T follicular helper cell (primary cell): ENCODE results near the gene RNF125.

Experiments
- DNase-seq: peaks from one replicate; pipeline ENCODE4 v3.0.0-alpha.2; 2020; ENCODE audit warnings: low read depth

RNF125 gene

DNA sequence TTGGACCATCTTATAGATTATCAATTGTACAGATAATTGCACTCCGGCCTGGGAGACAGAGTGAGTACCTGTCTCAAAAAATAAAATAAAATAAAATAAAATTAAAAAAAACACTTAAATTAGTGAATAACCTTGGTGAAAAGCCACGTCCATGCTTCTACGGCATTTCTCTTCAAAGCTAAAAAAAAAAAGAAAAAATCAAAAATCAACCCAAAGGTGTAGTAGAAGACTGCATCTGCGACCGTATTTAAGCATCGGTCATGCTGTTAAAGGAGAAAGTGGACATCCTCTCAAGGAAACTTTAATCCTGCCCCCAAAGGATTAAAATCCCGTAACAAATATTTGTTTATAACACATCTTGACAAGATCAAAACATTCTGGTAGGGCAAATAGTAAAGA, 72.7 kb downstream of the RNF125 start:
- no peak for DNase-seq

DNA sequence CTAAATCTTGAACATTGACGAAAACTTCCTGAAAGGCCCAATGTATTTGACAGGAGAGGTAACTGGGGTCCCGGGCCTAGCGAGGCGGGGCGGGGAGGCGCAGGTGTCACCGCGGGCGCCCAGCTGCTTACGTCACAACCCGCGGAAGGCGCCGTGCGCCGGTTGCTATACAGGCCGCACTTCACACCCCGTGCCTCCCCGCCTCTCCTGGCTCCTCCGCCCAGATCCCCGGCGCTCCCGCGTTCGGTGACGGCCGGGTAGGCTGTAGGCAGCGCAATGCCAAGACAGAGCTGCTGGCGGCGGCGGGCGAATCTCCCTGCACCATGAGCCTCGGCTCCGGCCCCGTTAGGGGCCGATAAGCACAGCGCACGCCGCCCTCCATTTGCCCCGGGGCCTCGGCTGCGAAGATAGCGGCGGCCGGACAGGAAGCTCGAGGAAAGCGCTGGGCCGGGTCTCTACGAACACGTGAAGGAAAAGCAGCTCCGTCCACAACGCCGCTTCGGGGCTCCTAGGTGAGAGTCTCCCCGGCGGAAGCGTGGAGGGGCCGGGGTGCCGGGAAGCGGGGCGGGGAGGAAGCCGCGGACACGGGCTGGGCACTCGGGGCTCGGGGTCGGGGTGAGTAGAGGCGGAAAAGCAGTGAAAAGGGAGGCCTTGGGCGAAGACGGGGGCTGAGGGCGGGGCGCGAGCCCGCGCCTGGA, 73.2 kb downstream of the RNF125 start, which contains the start of gene RNF138:
Gene RNF138 (plus strand): TSS at position 151 of the 698 bp plus-strand sequence. CDS start 903 bp downstream, outside the sequence.
- peak; percentile 85 for DNase-seq

DNA sequence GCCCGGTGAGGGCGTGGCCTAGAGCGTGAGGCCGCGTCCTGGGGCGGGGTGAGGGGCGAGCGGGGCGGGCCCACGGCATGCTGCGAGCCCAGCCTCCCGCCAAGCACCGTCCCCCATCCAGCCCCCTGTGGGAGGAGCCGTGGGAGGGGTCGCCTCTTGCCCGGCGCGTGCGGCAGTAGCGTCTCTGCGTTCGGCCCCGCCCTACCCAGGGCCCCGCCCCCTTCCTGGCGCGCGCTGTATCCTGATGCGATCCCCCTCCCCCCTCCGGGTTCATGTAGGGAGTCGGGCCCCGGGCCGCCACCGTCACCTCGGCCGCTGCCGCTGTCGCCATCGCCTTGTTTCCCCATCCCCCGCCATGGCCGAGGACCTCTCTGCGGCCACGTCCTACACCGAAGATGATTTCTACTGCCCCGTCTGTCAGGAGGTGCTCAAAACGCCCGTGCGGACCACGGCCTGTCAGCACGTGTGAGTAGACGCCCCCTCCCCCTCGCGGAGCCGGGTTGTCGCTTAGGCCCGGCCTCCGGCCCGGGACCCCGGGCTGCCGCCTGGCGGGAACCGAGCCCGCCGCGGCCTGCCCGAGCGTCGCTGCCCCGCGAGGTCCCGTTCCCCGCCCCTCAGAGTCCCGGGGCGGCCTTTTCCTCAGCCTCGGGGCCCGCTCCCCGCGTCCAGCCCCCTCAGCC, 73.9 kb downstream of the RNF125 start:
- peak; percentile 100 for DNase-seq

DNA sequence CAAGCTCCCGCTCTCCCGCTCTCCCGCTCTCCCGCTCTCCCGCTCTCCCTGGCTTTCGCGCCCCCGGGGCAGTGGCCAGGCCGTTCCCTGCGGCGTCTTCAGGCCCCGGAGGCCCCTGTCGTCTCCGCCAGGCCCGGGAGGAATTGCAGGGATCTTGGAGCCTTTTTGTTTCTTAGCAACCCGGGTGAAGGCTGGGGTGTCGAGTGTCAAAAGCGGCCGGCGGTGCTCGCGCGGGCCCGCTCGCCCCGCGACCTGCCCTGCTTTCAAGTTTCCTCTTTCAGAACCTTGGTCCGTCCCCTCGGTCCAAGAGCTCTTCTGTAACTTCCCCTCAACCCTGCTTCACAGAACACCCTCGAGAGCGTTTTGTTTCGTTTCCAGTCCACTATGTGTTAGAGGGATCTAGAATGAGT, 74.5 kb downstream of the RNF125 start:
- DNase-seq, result no peak

DNA sequence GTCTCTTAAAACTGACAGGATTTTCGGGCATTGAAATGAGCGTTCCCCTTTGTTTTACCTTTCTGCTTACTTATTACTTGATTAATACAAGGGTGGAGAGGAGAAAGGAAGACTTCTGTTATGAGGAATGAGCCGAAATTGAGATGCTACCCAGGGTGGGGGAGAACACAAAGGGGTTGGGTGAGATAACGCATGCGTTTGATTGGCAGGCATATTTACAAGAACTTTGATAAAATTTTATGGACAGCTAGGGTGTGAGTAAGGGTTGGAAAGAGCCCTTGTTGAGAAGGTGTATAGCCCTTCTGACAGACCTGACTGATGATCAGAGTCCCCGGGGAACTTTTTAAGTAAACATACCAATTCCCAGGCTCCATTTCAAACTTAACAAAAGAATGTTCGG, 74.9 kb downstream of the RNF125 start:
- no peak for DNase-seq

DNA sequence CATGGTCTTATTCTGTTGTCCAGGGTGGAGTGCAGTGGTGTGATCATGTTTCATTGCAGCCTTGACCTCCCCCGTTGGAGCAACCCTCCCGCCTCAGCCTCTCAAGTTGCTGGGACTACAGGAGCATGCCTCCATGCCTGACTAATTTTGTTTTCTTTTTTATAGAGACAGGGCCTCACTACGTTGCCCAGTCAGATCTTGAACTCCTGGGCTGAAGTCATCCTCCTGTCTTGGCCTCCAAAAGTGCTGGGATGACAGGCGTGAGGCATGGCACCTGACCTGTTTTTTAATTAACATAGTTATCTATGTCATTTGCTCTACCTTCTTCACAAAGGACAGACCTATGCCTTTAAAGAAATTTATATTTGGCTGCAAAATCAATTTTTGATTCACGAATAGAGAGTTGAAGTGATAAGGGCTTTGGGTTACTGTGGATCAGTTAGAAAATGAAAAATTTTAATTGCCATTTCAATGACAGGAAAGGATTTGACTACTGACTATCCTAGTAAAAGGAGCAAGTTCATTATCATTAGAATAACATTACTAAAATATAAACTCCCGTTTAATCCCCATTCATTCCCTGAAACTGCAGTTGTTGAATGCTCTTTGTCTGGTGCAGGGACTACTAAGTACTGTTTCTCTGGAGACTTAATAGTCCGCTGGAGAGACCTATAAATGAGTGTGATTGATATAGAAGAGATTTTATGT, 76.7 kb downstream of the RNF125 start:
- no peak for DNase-seq

DNA sequence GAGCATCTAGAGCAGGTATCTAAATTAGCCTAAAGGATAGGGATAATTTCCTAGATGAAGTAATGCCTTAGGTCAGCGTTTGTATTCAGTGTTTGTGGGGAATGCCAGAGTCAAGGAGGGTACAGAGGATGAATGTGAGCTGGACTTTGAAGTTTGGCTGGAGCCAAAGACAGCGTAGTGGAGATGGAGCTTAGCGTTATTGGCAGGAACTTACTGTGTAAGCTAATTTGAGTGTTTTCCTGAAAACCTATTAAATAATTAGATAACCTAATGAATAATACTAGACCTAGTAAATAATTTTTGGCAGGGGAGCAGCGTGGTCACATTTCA, 77.2 kb downstream of the RNF125 start:
- DNase-seq, result no peak

DNA sequence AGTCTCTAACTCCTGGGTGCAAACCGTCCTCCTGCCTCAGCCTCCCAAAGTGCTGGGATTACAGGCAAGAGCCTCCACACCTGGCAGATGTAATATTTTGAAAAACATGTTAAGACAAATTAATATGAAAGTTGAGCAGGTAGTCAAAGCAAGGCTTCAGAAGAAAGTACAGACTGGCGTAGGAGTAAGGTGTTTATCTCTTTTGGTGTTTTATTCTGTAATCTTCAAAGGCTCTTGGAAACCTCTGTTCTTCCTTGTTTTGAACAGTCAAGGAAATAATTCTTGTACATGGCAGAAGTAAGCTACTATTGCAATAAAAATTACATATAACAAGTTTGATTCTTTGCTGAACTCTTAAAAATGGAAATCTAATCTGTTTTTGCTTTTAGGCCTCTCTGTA, 78.3 kb downstream of the RNF125 start:
- no peak for DNase-seq

DNA sequence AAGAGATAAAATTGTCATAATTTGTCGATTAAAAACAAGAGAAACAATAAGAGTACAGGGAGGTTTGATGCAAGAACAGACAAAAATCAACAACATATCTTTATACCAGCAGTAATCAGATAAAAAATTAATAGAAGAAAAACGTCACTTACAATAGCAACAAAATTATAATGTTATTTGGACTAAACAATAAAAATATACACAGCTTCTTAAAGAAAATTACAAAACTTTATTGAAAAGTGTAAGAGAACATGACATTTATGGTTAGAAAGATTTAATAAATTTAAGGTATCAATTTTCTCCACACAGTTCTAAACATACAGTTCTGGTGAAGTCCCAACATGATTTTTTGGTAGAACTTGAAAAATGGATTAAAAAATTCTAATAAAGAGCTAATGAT, 85.9 kb downstream of the RNF125 start:
- no peak for DNase-seq

DNA sequence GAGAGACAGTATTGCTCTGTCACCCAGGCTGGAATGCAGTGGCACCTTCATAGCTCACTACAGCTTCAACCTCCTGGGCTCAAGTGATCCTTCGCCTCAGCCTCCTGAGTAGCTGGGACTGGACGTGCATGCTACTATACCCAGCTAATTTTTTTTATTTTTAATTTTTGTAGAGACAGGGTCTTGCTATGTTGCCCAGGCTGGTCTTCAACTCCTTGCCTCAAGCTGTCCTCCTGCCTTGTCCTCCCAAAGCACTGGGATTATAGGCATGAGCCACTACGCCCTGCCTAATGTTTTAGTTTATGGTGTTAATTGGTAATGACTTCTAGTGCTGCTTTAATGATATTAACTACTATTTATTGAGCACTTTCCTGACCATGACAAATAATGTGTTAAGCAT, 91.4 kb downstream of the RNF125 start:
- DNase-seq, result no peak

DNA sequence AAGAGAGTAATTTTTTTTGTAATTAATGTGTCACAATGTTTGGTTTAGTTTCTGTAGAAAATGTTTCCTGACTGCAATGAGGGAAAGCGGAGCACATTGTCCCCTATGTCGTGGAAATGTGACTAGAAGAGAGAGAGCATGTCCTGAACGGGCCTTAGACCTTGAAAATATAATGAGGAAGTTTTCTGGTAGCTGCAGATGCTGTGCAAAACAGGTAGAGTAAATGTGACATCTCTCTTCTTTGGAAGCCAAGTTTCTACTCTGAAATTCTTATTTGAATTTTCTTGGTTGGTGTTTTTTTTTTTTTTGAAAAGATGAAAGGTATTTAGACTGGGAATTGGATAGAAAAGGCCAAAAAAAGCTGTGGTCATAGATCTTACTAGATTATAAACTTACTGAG, 93.1 kb downstream of the RNF125 start:
- no peak for DNase-seq

DNA sequence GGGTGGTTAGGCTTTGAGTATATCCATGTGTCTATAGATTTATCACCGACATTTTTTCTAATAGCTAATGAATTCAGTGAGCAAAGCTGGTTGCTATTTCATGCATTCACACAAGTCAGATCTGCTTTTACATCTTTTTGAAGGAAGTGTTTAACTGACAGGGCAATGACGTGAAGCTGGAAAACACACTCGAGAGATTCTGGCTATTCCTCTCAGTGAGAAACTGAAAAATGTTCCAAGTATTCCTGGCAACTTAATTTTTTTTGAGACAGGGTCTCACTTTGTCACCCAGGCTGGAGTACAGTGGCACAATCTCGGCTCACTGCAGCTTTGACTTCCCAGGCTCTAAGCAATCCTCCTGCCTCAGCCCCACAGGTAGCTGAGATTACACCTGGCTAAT, 94.2 kb downstream of the RNF125 start:
- no peak for DNase-seq

DNA sequence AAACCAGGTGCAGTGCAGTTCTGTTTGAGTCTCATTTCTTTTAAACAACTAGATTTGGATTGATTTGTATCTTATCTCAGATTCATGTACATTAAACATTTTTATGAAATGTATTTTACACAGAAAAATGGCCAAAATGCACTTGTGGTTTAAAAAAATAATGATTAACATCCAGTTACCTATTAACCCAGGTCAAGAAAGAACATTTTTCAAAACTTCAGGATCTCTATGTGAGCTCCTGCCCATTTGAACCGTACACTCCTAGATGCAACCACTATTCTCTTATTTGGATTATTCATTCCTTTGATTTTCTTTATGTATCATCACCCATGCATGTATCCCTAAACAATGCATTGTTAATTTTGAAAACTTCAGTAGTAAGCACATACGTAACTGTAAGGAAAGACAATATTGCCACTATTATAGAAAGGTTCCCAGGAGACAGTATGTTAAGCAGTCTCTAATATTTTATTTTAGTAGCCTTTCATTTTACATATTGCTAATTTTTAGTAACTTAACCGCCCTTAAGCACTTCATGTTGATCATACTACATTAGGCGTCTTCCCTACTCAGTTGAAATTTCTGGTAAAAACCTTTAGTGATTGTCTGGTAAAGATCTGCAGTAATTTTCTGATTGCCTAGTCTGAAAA, 95.8 kb downstream of the RNF125 start:
- DNase-seq, result no peak

DNA sequence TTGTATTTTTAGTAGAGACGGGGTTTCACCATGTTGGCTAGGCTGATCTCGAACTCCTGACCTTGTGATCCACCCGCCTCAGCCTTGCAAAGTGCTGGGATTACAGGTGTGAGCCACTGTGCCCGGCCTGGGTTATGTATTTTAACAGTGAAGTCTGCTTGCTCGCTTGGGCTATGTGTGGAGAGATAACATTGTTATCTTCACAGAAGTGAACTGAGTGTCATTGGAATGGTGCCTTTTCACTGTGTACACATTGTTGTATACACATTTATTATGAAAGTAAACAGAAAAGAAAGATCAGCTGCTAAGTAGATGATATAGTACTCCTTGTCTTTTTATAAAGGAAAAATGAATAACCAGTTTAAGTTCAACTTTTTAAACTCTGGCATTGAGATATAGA, 103.4 kb downstream of the RNF125 start:
- no peak for DNase-seq
